Gastrocnemius medialis (tissue), 4 donors: ENCODE measurements around the gene ZDHHC14.

ENCODE experiments used
- CTCF ChIP-seq, 5 experiments: fragments of 450-650 bp in 3 of 5; fragments of 200-600 bp in 2 of 5; sonication (generic) in 2 of 5; IDR thresholded peaks in 4 of 5; conservative IDR thresholded peaks in 1 of 5; 1 replicate in 4 of 5; 2 replicates in 1 of 5; pipeline ENCODE4 v1.5.1; 2016 to 2019; ENCODE audit warnings: antibody characterized with exemption in 5 of 5, mild to moderate bottlenecking in 3 of 5, moderate library complexity in 3 of 5
- POLR2A ChIP-seq, 2 donors: fragments of 450-650 bp; IDR thresholded peaks; one replicate each; pipeline ENCODE4 v1.6.1; 2017; ENCODE audit warnings: antibody characterized with exemption in 2 of 2, mild to moderate bottlenecking in 2 of 2, moderate library complexity in 2 of 2

GRCh38 chr6:157710604-157711003 is 329.6 kb downstream of the ZDHHC14 start:
- TF ChIP-seq POLR2A (IDR thresholded peaks at IDR 0.05) = no peak
- no peak for TF ChIP-seq CTCF (IDR thresholded peaks at IDR 0.05 in 4 of 5, conservative IDR thresholded peaks at IDR 0.05 in 1 of 5)
